SU-DHL-6 (cell line): ENCODE results near the gene TMEM273.

ENCODE experiments used
- H2AFZ ChIP-seq: fragments of 200-600 bp; sonication (generic); 2 replicates; pipeline ENCODE4 v1.6.1; 2014; ENCODE audit warnings: low read depth, mild to moderate bottlenecking, moderate library complexity, mixed read lengths, antibody characterized with exemption, low read length; ENCODE audit not compliant: severe bottlenecking
- H3F3A ChIP-seq: fragments of 200-600 bp; shearing (Covaris generic); 2 replicates; pipeline ENCODE4 v1.6.0; 2016; ENCODE audit warnings: antibody characterized with exemption, mild to moderate bottlenecking; ENCODE audit not compliant: insufficient read depth
- H3K27ac ChIP-seq: fragments of 200-600 bp; sonication (generic); 2 replicates; pipeline ENCODE4 v1.5.1; 2016; ENCODE audit warnings: low read depth, mild to moderate bottlenecking, low read length, moderate library complexity, mixed read lengths
- H3K27me3 ChIP-seq: fragments of 200-600 bp; sonication (generic), shearing (Covaris generic); 2 replicates; pipeline ENCODE4 v1.6.0; 2014; ENCODE audit warnings: mild to moderate bottlenecking, low read length
- H3K36me3 ChIP-seq: fragments of 200-600 bp; sonication (generic); 2 replicates; pipeline ENCODE4 v1.6.1; 2014; ENCODE audit warnings: mild to moderate bottlenecking, low read length, mixed read lengths
- H3K4me2 ChIP-seq: fragments of 300-600, 200-600 bp; shearing (Covaris generic), sonication (generic); 2 replicates; pipeline ENCODE4 v1.6.0; 2014; ENCODE audit warnings: low read length, low read depth, mild to moderate bottlenecking; ENCODE audit not compliant: poor library complexity, severe bottlenecking
- H3K4me3 ChIP-seq: fragments of 200-600 bp; sonication (generic); 2 replicates; pipeline ENCODE4 v1.5.1; 2014; ENCODE audit warnings: antibody characterized with exemption, low read length, mild to moderate bottlenecking, mixed read lengths; ENCODE audit not compliant: insufficient read depth, poor library complexity, severe bottlenecking
- H3K79me2 ChIP-seq: fragments of 200-600 bp; sonication (generic); 2 replicates; pipeline ENCODE4 v1.6.1; 2014; ENCODE audit warnings: mild to moderate bottlenecking, low read length, moderate library complexity; ENCODE audit not compliant: insufficient read depth
- H3K9ac ChIP-seq: fragments of 200-600 bp; sonication (generic); 2 replicates; pipeline ENCODE4 v1.7.0; 2014; ENCODE audit warnings: mild to moderate bottlenecking, low read length
- H3K9me2 ChIP-seq: fragments of 200-600 bp; sonication (generic); replicated peaks from 2 replicates; pipeline ENCODE4 v1.6.1; 2014; ENCODE audit warnings: low read length; ENCODE audit not compliant: insufficient read depth
- H3K9me3 ChIP-seq: fragments of 200-600 bp; sonication (generic); 2 replicates; pipeline ENCODE4 v1.6.1; 2014; ENCODE audit warnings: low read length, mixed read lengths; ENCODE audit not compliant: insufficient read depth
- H4K20me1 ChIP-seq: fragments of 200-600 bp; sonication (generic); 2 replicates; pipeline ENCODE4 v1.6.1; 2014; ENCODE audit warnings: low read depth, mild to moderate bottlenecking, antibody characterized with exemption, low read length, moderate library complexity, mixed read lengths
- EZH2phosphoT487 ChIP-seq: fragments of 200-600 bp; sonication (generic), shearing (Covaris generic); conservative IDR thresholded peaks from 2 replicates; pipeline ENCODE4 v1.6.1; 2018; ENCODE audit warnings: mild to moderate bottlenecking, antibody characterized with exemption, low read length, moderate library complexity, mixed read lengths
- TF ChIP-seq, protein P1 (sequence below): fragments of 200-600 bp; sonication (generic); IDR thresholded peaks from one replicate; pipeline ENCODE4 v1.5.1; 2017; ENCODE audit warnings: antibody characterized with exemption, mild to moderate bottlenecking, low read length, moderate library complexity; ENCODE audit not compliant: insufficient read depth, poor library complexity, severe bottlenecking

Gene TMEM273

DNA sequence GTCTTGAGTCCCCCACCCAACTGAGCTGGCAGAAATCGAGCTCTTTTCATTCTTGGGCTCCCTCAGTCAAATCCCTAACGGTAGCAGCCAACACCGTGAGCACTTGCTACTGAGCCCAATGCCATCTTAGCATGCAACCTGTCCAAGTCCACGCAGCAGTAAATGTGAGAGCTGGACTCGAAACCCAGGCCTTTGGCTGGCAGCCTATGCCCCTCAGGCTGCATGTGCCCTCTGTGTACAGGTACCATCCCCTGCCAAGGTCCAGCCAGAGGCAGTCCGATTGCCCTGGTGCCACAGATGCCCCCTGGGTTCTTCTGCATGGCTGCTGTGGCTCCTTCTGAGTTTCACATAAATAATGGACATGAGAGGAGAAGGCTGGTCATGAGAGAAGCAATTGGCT, 1.2 kb upstream of the TMEM273 start:
- Histone ChIP-seq H3F3A (no peaks in the 10 kb centered on the region), H3K9me3 (no peaks in the 10 kb centered on the region), H4K20me1 (no peaks in the 10 kb centered on the region), H3K4me2 (no peak overlapping the region), H3K79me2 (no peaks in the 10 kb centered on the region), H2AFZ (no peak overlapping the region), H3K4me3 (no peak overlapping the region), H3K27ac (no peak overlapping the region), H3K27me3 (no peaks in the 10 kb centered on the region; the same call in 1 of the 2 replicates), H3K9ac (no peak overlapping the region), H3K36me3 (no peaks in the 10 kb centered on the region), H3K9me2 (no peaks in the 10 kb centered on the region)
- no peak for TF ChIP-seq EZH2phosphoT487
- TF ChIP-seq, protein P1, sequence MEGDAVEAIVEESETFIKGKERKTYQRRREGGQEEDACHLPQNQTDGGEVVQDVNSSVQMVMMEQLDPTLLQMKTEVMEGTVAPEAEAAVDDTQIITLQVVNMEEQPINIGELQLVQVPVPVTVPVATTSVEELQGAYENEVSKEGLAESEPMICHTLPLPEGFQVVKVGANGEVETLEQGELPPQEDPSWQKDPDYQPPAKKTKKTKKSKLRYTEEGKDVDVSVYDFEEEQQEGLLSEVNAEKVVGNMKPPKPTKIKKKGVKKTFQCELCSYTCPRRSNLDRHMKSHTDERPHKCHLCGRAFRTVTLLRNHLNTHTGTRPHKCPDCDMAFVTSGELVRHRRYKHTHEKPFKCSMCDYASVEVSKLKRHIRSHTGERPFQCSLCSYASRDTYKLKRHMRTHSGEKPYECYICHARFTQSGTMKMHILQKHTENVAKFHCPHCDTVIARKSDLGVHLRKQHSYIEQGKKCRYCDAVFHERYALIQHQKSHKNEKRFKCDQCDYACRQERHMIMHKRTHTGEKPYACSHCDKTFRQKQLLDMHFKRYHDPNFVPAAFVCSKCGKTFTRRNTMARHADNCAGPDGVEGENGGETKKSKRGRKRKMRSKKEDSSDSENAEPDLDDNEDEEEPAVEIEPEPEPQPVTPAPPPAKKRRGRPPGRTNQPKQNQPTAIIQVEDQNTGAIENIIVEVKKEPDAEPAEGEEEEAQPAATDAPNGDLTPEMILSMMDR: no peak

DNA sequence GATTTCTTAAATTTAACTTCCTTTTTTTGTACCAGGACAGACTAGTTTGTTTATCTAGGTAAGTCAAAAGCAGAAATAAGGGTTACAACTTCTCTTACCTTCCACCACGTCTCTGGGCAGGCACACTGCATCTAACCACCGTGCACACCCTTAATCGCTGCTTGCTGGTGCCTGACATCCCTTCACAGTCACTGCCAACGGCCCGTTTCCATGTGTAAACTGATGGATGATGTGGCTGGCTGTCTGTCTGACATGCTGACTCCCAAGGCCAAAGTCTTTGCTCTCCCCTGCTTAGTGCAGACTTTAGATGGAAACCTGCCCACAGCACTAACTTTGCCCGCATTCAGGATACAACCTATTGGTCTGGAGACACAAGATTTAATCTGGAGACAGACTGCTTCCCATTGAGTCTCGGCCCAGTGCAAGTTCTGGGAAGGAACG, 1.1 kb downstream of the TMEM273 start:
- H3K27me3 ChIP-seq: no peaks in the 10 kb centered on the region; the same call in 1 of the 2 replicates
- H3K36me3 ChIP-seq: no peaks in the 10 kb centered on the region
- no peak overlapping the region for H3K27ac ChIP-seq
- H4K20me1 ChIP-seq: no peaks in the 10 kb centered on the region
- no peak overlapping the region for H2AFZ ChIP-seq
- H3K9me2 ChIP-seq: no peaks in the 10 kb centered on the region
- H3K4me2 ChIP-seq: no peak overlapping the region
- H3K9me3 ChIP-seq: no peaks in the 10 kb centered on the region
- H3K9ac ChIP-seq: no peak overlapping the region
- no peak overlapping the region for H3K4me3 ChIP-seq
- TF ChIP-seq, protein P1: no peak
- no peak for TF ChIP-seq EZH2phosphoT487
- H3F3A ChIP-seq: no peaks in the 10 kb centered on the region
- H3K79me2 ChIP-seq: no peaks in the 10 kb centered on the region

DNA sequence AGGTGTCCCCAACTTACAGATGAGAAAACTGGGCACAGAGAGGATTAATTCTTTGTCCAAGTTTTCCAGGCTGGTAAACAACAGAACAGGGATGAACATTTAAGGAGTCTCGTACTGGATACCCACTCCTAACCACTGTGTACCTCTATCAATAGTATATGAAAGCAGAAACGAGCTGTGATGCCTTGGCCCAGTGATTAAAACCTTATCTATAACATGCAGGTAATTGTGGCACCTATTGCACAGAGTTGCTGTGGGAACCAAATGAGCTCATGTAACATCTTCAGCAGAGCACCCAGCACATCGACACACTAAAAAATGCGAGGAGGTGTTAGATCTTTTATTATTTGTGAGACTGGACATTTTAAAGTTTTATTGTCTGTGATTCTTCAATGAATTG, 1.6 kb downstream of the TMEM273 start:
- no peak overlapping the region for H3K9ac ChIP-seq
- no peak overlapping the region for H3K27ac ChIP-seq
- H3K4me2 ChIP-seq: no peak overlapping the region
- no peaks in the 10 kb centered on the region for H3K9me2 ChIP-seq
- H3F3A ChIP-seq: no peaks in the 10 kb centered on the region
- no peak overlapping the region for H3K4me3 ChIP-seq
- H3K79me2 ChIP-seq: no peaks in the 10 kb centered on the region
- H3K27me3 ChIP-seq: no peaks in the 10 kb centered on the region; the same call in 1 of the 2 replicates
- H2AFZ ChIP-seq: no peak overlapping the region
- no peaks in the 10 kb centered on the region for H3K36me3 ChIP-seq
- H4K20me1 ChIP-seq: no peaks in the 10 kb centered on the region
- TF ChIP-seq, protein P1: no peak
- TF ChIP-seq EZH2phosphoT487: no peak
- H3K9me3 ChIP-seq: no peaks in the 10 kb centered on the region
